ENCODE data around the gene DOCK6.

The DOCK6 gene

GRCh38 chr19:11295180-11295579, 32.9 kb upstream of the DOCK6 start:
- no peak overlapping the region for H2AFZ ChIP-seq (ENCODE audit: low read depth)
- peaks cover 15% of the 10 kb centered on the region for H3K4me1 ChIP-seq (ENCODE audit: low read depth, poor library complexity, severe bottlenecking)
- H3K4me2 ChIP-seq: no peak overlapping the region
- no peak overlapping the region for H3K4me3 ChIP-seq (IDR thresholded peaks at IDR 0.05; ENCODE audit: insufficient read depth, low read depth, low read length)
- H3K36me3 ChIP-seq (ENCODE audit: insufficient read depth): no peaks in the 10 kb centered on the region
- no peaks in the 10 kb centered on the region for H4K20me1 ChIP-seq (ENCODE audit: insufficient read depth)
- no peaks in the 10 kb centered on the region for H3K79me2 ChIP-seq (ENCODE audit: insufficient read depth, low read depth)
- H3K9ac ChIP-seq: no peak overlapping the region
- H3K27ac ChIP-seq: no peak overlapping the region
- TF ChIP-seq, protein P1, sequence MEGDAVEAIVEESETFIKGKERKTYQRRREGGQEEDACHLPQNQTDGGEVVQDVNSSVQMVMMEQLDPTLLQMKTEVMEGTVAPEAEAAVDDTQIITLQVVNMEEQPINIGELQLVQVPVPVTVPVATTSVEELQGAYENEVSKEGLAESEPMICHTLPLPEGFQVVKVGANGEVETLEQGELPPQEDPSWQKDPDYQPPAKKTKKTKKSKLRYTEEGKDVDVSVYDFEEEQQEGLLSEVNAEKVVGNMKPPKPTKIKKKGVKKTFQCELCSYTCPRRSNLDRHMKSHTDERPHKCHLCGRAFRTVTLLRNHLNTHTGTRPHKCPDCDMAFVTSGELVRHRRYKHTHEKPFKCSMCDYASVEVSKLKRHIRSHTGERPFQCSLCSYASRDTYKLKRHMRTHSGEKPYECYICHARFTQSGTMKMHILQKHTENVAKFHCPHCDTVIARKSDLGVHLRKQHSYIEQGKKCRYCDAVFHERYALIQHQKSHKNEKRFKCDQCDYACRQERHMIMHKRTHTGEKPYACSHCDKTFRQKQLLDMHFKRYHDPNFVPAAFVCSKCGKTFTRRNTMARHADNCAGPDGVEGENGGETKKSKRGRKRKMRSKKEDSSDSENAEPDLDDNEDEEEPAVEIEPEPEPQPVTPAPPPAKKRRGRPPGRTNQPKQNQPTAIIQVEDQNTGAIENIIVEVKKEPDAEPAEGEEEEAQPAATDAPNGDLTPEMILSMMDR (conservative IDR thresholded peaks at IDR 0.05; ENCODE audit: low read depth, low read length): no peak
- peaks cover 14% of the 10 kb centered on the region; the same call in 1 of the 2 replicates for H3K27me3 ChIP-seq (ENCODE audit: insufficient read depth, low read depth)

- H3K4me1 ChIP-seq (ENCODE audit: low read depth, poor library complexity, severe bottlenecking): peaks cover 15% of the 10 kb centered on the region
- TF ChIP-seq, protein P1 (conservative IDR thresholded peaks at IDR 0.05; ENCODE audit: low read depth, low read length): peak; percentile 87
- H2AFZ ChIP-seq (ENCODE audit: low read depth): peak overlapping the region; percentile 50
- no peaks in the 10 kb centered on the region for H4K20me1 ChIP-seq (ENCODE audit: insufficient read depth)
- no peak overlapping the region for H3K27ac ChIP-seq
- H3K4me3 ChIP-seq (IDR thresholded peaks at IDR 0.05; ENCODE audit: insufficient read depth, low read depth, low read length): no peak overlapping the region
- no peak overlapping the region for H3K9ac ChIP-seq
- no peaks in the 10 kb centered on the region for H3K79me2 ChIP-seq (ENCODE audit: insufficient read depth, low read depth)
- H3K27me3 ChIP-seq (ENCODE audit: insufficient read depth, low read depth): peaks cover 16% of the 10 kb centered on the region; the same call in 1 of the 2 replicates
- peak overlapping the region; percentile 40 for H3K4me2 ChIP-seq
- H3K36me3 ChIP-seq (ENCODE audit: insufficient read depth): no peaks in the 10 kb centered on the region
Observed at GRCh38 chr19:11293433-11294389, 31.4 kb upstream of the DOCK6 start.

DNA sequence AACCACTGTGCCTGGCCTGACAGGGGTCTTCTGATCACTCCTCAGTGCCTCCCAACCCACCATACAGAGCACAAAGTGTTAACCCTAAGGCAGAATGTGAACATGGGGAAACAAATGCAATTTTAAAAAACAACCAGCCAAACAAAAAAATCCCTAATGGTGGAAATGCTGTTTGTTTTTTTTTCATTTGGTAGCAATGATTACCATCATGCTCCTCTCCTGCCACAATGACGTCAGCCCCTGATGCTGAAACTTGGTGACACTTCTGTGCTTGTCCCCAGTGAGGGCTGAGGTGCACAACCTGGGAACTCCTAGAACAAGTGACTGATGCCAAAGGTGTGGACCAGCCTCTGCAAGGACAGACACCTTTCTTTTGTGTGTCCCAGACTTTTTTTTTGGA, 29.7 kb upstream of the DOCK6 start:
- peaks cover 20% of the 10 kb centered on the region; the same call in 1 of the 2 replicates for H3K27me3 ChIP-seq (ENCODE audit: insufficient read depth, low read depth)
- H3K36me3 ChIP-seq (ENCODE audit: insufficient read depth): no peaks in the 10 kb centered on the region
- H4K20me1 ChIP-seq (ENCODE audit: insufficient read depth): no peaks in the 10 kb centered on the region
- no peaks in the 10 kb centered on the region for H3K79me2 ChIP-seq (ENCODE audit: insufficient read depth, low read depth)
- H3K27ac ChIP-seq: no peak overlapping the region
- TF ChIP-seq, protein P1 (conservative IDR thresholded peaks at IDR 0.05; ENCODE audit: low read depth, low read length): no peak
- H3K4me2 ChIP-seq: no peak overlapping the region
- no peak overlapping the region for H3K4me3 ChIP-seq (IDR thresholded peaks at IDR 0.05; ENCODE audit: insufficient read depth, low read depth, low read length)
- H2AFZ ChIP-seq (ENCODE audit: low read depth): no peak overlapping the region
- H3K9ac ChIP-seq: no peak overlapping the region
- H3K4me1 ChIP-seq (ENCODE audit: low read depth, poor library complexity, severe bottlenecking): peaks cover 15% of the 10 kb centered on the region

GRCh38 chr19:11291415-11291814, 29.1 kb upstream of the DOCK6 start:
- peaks cover 15% of the 10 kb centered on the region for H3K4me1 ChIP-seq (ENCODE audit: low read depth, poor library complexity, severe bottlenecking)
- H3K27me3 ChIP-seq (ENCODE audit: insufficient read depth, low read depth): peaks cover 26% of the 10 kb centered on the region; the same call in 1 of the 2 replicates
- H3K9ac ChIP-seq: no peak overlapping the region
- no peak overlapping the region for H2AFZ ChIP-seq (ENCODE audit: low read depth)
- no peaks in the 10 kb centered on the region for H4K20me1 ChIP-seq (ENCODE audit: insufficient read depth)
- no peaks in the 10 kb centered on the region for H3K79me2 ChIP-seq (ENCODE audit: insufficient read depth, low read depth)
- H3K36me3 ChIP-seq (ENCODE audit: insufficient read depth): no peaks in the 10 kb centered on the region
- H3K4me3 ChIP-seq (IDR thresholded peaks at IDR 0.05; ENCODE audit: insufficient read depth, low read depth, low read length): no peak overlapping the region
- no peak overlapping the region for H3K27ac ChIP-seq
- H3K4me2 ChIP-seq: no peak overlapping the region
- TF ChIP-seq, protein P1 (conservative IDR thresholded peaks at IDR 0.05; ENCODE audit: low read depth, low read length): no peak
